K562 (cell line): ENCODE results near the gene MEGF9. TPM values are rescaled to one million over a fixed set of nuclear protein-coding genes. Genes with fewer than 3 reads are reported as not detected.

Source experiments
- ATAC-seq: fragments of 200-7000 bp; cut with Tn5 transposase; 3 replicates; pipeline ENCODE4 v1.9.1; 2020; ENCODE audit warnings: moderate library complexity
- BruUV-seq: library from RNA; stranded (reverse); fragments of 400-500 nt; replicated peaks from 2 replicates; lab custom pipeline; 2021; lab: Mats Ljungman, UMichigan
- CTCF ChIA-PET: fragments of 300-600 bp; formaldehyde crosslinking; extraction: SDS; loops from one replicate; lab custom pipeline; 2021; ENCODE audit warnings: low intra/inter-chr PET ratio; lab: Yijun Ruan, JAX
- POLR2A ChIA-PET: fragments of 300-600, 350-650 bp; sonication (Branson Sonifier 250); formaldehyde crosslinking; extraction: SDS; loops from one replicate; lab custom pipeline; 2021; ENCODE audit warnings: antibody characterized with exemption, inconsistent platforms; lab: Yijun Ruan, JAX
- DNase-seq, 4 experiments: peaks; one replicate each; pipeline versions ENCODE4 v3.0.0 to v3.0.0-alpha.2; 2011 to 2018; ENCODE audit warnings: low spot score in 3 of 4, mixed read lengths in 3 of 4; ENCODE audit errors: extremely low read depth in 1 of 4
- FAIRE-seq: peaks from 2 replicates; lab custom pipeline; 2011; peaks lifted over from hg19 to GRCh38; lab: Jason Lieb, UNC
- H2AFZ ChIP-seq: 2 replicates; pipeline ENCODE4 v1.6.0; 2011; ENCODE audit warnings: low read depth, low read length, control low read depth, inconsistent platforms
- H3K27ac ChIP-seq: fragments of 200-600 bp; 3 replicates; pipeline ENCODE4 v1.8.0; 2011; ENCODE audit warnings: low read depth, mild to moderate bottlenecking, control low read depth, inconsistent platforms, low read length, moderate library complexity, mixed read lengths; ENCODE audit errors: extremely low read depth
- H3K27me3 ChIP-seq, 2 experiments: fragments of 300-600 bp in 1 of 2; 2 replicates in 1 of 2; 3 replicates in 1 of 2; pipeline versions ENCODE4 v1.6.0 to v1.8.0; 2011; ENCODE audit warnings: inconsistent platforms in 2 of 2, low read length in 2 of 2, mild to moderate bottlenecking in 1 of 2, mixed read lengths in 1 of 2, moderate library complexity in 1 of 2; ENCODE audit not compliant: control insufficient read depth in 2 of 2, insufficient read depth in 2 of 2
- H3K36me3 ChIP-seq: fragments of 300-600 bp; 3 replicates; pipeline ENCODE4 v1.8.0; 2011; ENCODE audit warnings: mild to moderate bottlenecking, low read length, inconsistent platforms; ENCODE audit not compliant: control insufficient read depth, insufficient read depth
- H3K4me1 ChIP-seq, 2 experiments: fragments of 200-600 bp in 1 of 2; replicated peaks in 1 of 2; 2 replicates in 1 of 2; 3 replicates in 1 of 2; pipeline versions ENCODE4 v1.5.1 to v1.8.0; 2011; ENCODE audit warnings: inconsistent platforms in 2 of 2, low read length in 2 of 2, mild to moderate bottlenecking in 1 of 2, mixed read lengths in 1 of 2, moderate library complexity in 1 of 2; ENCODE audit not compliant: control insufficient read depth in 2 of 2, insufficient read depth in 2 of 2
- H3K4me2 ChIP-seq: 2 replicates; pipeline ENCODE4 v1.6.1; 2011; ENCODE audit warnings: low read length, control low read depth, inconsistent platforms, mixed read lengths; ENCODE audit not compliant: insufficient read depth
- H3K4me3 ChIP-seq: fragments of 200-600 bp; sonication (generic), shearing (Covaris generic); 2 replicates; pipeline ENCODE4 v1.5.1; 2016; ENCODE audit warnings: control low read depth, inconsistent platforms
- H3K79me2 ChIP-seq: fragments of 200-600 bp; 3 replicates; pipeline ENCODE4 v1.8.0; 2011; ENCODE audit warnings: low read length, inconsistent platforms; ENCODE audit not compliant: control insufficient read depth, insufficient read depth
- H3K9ac ChIP-seq, 2 experiments: 2 replicates each; pipeline versions ENCODE4 v1.6.0 to v1.6.1; 2011; ENCODE audit warnings: low read depth in 2 of 2, low read length in 2 of 2, control low read depth in 1 of 2, inconsistent platforms in 1 of 2, mild to moderate bottlenecking in 1 of 2, mixed read lengths in 1 of 2; ENCODE audit not compliant: insufficient read depth in 1 of 2
- H3K9me1 ChIP-seq: one replicate; pipeline ENCODE4 v1.6.0; 2011; ENCODE audit warnings: inconsistent platforms, mild to moderate bottlenecking, low read length, moderate library complexity; ENCODE audit not compliant: control insufficient read depth, insufficient read depth
- H3K9me3 ChIP-seq: replicated peaks from 2 replicates; pipeline ENCODE4 v1.5.1; 2011; ENCODE audit warnings: low read depth, low read length, inconsistent platforms; ENCODE audit not compliant: control insufficient read depth, insufficient read depth
- H4K20me1 ChIP-seq: replicated peaks from 2 replicates; pipeline ENCODE4 v1.6.1; 2011; ENCODE audit warnings: low read length, inconsistent platforms, mixed read lengths; ENCODE audit not compliant: control insufficient read depth, insufficient read depth
- BRCA1 ChIP-seq, 2 experiments: fragments of 450-650 bp in 1 of 2; sonication (generic) in 1 of 2; formaldehyde crosslinking in 1 of 2; IDR thresholded peaks; 2 replicates each; pipeline versions ENCODE4 v1.5.0 to v1.6.1; 2017 to 2020; ENCODE audit warnings: mild to moderate bottlenecking in 1 of 2, missing genetic modification reagents in 1 of 2
- NFIC ChIP-seq: fragments of 450-650 bp; IDR thresholded peaks from 2 replicates; pipeline ENCODE4 v1.6.1; 2017; ENCODE audit warnings: mild to moderate bottlenecking, inconsistent platforms
- WGBS: fragments of 100-300 bp; shearing (Covaris generic); methylation state at CpG from one replicate; pipeline ENCODE4 v1.1.6; 2016; ENCODE audit warnings: low coverage, mixed read lengths; ENCODE audit not compliant: insufficient coverage; ENCODE audit errors: missing lambda C conversion rate; 5-methylcytosine and 5-hydroxymethylcytosine counted together
- in situ Hi-C: fragments of 300-500 bp; cut with MboI; formaldehyde crosslinking; loops from 4 replicates; pipeline ENCODE4 v1.15.0; 2018; ENCODE audit warnings: inconsistent platforms, mixed read lengths
- intact Hi-C: fragments of 100-400 bp; cut with micrococcal nuclease; formaldehyde crosslinking; loops from 2 replicates; pipeline ENCODE4 v1.14.2; 2022
- polyA plus RNA-seq, 8 experiments: library from polyadenylated mRNA; depleted of rRNA in 4 of 8; stranded (reverse) in 5 of 8; unstranded in 3 of 8; fragments of >200 nt; fragmentation: Nextera tagmentation in 2 of 8; fragmentation: Illumina TruSeq in 1 of 8; extraction: Ambion mirVana in 2 of 8; extraction: Trizol in 1 of 8; gene quantifications; 2 replicates each; pipeline versions ENCODE4 v1.2.1 to v1.2.3, GENCODE V29; 2011 to 2014; ENCODE audit warnings: inconsistent platforms in 1 of 8, missing spikeins in 1 of 8
- total RNA-seq, 7 experiments: library from RNA; depleted of rRNA in 6 of 7; stranded (reverse); fragments of >200 nt in 6 of 7; fragmentation: Illumina TruSeq in 2 of 7; extraction: Trizol in 2 of 7; gene quantifications; 2 replicates each; pipeline versions ENCODE4 v1.2.1 to v1.2.3, GENCODE V29; 2011 to 2021; ENCODE audit warnings: low replicate concordance in 1 of 7
- TF ChIP-seq, protein P1 (sequence below): fragments of 250-450 bp; sonication (Bioruptor Pico); IDR thresholded peaks from 2 replicates; pipeline ENCODE4 v1.8.0; 2022; ENCODE audit warnings: moderate library complexity, mild to moderate bottlenecking, inconsistent platforms

The MEGF9 gene
- total and polyA plus RNA-seq, 9 of the 15 experiments (the other 6 are each of a cell fraction or from before 2014, with no cell fraction given): 2.1 to 6.2 (median 3.8) TPM

GRCh38 chr9:120688758-120689157 lies 25.5 kb downstream of the MEGF9 start:
- in situ Hi-C loops (no loop called here), intact Hi-C loops (no loop called here)
- FAIRE-seq: no peak

GRCh38 chr9:120683150-120683549 lies 31.1 kb downstream of the MEGF9 start:
- H3K27ac ChIP-seq: no peak overlapping the region
- TF ChIP-seq BRCA1 (IDR thresholded peaks at IDR 0.05) (no peak), BRCA1 (CRISPR knock-in tag; IDR thresholded peaks at IDR 0.05) (no peak), NFIC (peak; percentile 82)
- TF ChIP-seq, all 486 proteins: peak for 1
- no peak for FAIRE-seq
- intact Hi-C loops: no loop called here
- POLR2A ChIA-PET: no interaction called here
- BruUV-seq: no TSS peak
- H3K9ac ChIP-seq: no peak overlapping the region
- ATAC-seq: no peak
- WGBS: 57% methylated on average over 3 of the region's 3 CpGs
- no peak overlapping the region for H2AFZ ChIP-seq
- H3K9me1 ChIP-seq: no peaks in the 10 kb centered on the region
- H3K4me1 ChIP-seq: peaks cover 0 to 19% of the 10 kb centered on the region in 2 experiments; a peak in 2 of 5 replicates
- H3K4me3 ChIP-seq: no peak overlapping the region
- CTCF ChIA-PET: no interaction called here
- DNase-seq: no peak
- H3K79me2 ChIP-seq: no peaks in the 10 kb centered on the region
- in situ Hi-C loops: no loop called here
- no peak overlapping the region for H3K4me2 ChIP-seq
- no peaks in the 10 kb centered on the region; the same call in 1 of the 2 replicates for H4K20me1 ChIP-seq
- no peaks in the 10 kb centered on the region for H3K27me3 ChIP-seq
- no peaks in the 10 kb centered on the region for H3K9me3 ChIP-seq
- H3K36me3 ChIP-seq: no peaks in the 10 kb centered on the region

More at GRCh38 chr9:120688758-120689157, 25.5 kb downstream of the MEGF9 start:
- BruUV-seq: no TSS peak
- no peak for DNase-seq
- Histone ChIP-seq H3K9me3 (no peaks in the 10 kb centered on the region), H3K9ac (no peak overlapping the region), H4K20me1 (no peaks in the 10 kb centered on the region), H3K4me1 (peaks cover 0 to 16% of the 10 kb centered on the region in 2 experiments; a peak in 2 of 5 replicates), H3K79me2 (no peaks in the 10 kb centered on the region), H3K36me3 (no peaks in the 10 kb centered on the region; the same call in 2 of the 3 replicates), H3K27ac (no peak overlapping the region), H3K9me1 (no peaks in the 10 kb centered on the region), H3K27me3 (no peaks in the 10 kb centered on the region), H3K4me2 (no peak overlapping the region), H2AFZ (no peak overlapping the region), H3K4me3 (no peak overlapping the region)
- ChIA-PET POLR2A (no interaction called here), CTCF (interaction anchor here (0.6 kb wide), 1 partner anchor 10 kb away, joined by 3 read pairs; no protein-coding TSS in a partner anchor)
- WGBS: 18% methylated on average over 3 of the region's 3 CpGs
- TF ChIP-seq, protein P1, sequence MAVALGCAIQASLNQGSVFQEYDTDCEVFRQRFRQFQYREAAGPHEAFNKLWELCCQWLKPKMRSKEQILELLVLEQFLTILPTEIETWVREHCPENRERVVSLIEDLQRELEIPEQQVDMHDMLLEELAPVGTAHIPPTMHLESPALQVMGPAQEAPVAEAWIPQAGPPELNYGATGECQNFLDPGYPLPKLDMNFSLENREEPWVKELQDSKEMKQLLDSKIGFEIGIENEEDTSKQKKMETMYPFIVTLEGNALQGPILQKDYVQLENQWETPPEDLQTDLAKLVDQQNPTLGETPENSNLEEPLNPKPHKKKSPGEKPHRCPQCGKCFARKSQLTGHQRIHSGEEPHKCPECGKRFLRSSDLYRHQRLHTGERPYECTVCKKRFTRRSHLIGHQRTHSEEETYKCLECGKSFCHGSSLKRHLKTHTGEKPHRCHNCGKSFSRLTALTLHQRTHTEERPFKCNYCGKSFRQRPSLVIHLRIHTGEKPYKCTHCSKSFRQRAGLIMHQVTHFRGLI (CRISPR knock-in tag): no peak
- ATAC-seq: no peak
